HepG2 (cell line): ENCODE results near the gene PSPH. TPM values are rescaled to one million over a fixed set of nuclear protein-coding genes. Genes with fewer than 3 reads are reported as not detected.

ENCODE experiments used
- ATAC-seq: fragments of 200-7000 bp; cut with Tn5 transposase; 3 replicates; pipeline ENCODE4 v1.9.1; 2020; ENCODE audit warnings: mild to moderate bottlenecking, moderate library complexity
- BruUV-seq: library from RNA; stranded (reverse); fragments of 400-500 nt; replicated peaks from 2 replicates; lab custom pipeline; 2021; lab: Mats Ljungman, UMichigan
- CTCF ChIA-PET: fragments of 300-600 bp; formaldehyde crosslinking; extraction: SDS; loops from one replicate; lab custom pipeline; 2021; ENCODE audit warnings: low total read pairs, inconsistent platforms, low intra/inter-chr PET ratio; lab: Yijun Ruan, JAX
- POLR2A ChIA-PET: fragments of 350-600 bp; sonication (Branson Sonifier 250); formaldehyde crosslinking; loops from one replicate; lab custom pipeline; 2020; ENCODE audit warnings: antibody characterized with exemption, inconsistent platforms; lab: Yijun Ruan, JAX
- DNase-seq: peaks from one replicate; pipeline ENCODE4 v3.0.0-alpha.2; 2015; ENCODE audit warnings: low spot score
- FAIRE-seq: peaks from 3 replicates; lab custom pipeline; 2011; peaks lifted over from hg19 to GRCh38; lab: Jason Lieb, UNC
- H2AFZ ChIP-seq: one replicate; pipeline ENCODE4 v1.6.1; 2011; ENCODE audit warnings: low read length, inconsistent platforms
- H3K27ac ChIP-seq: fragments of 300-600 bp; 3 replicates; pipeline ENCODE4 v1.8.0; 2011; ENCODE audit warnings: mixed run types, mild to moderate bottlenecking, mixed read lengths, low read length, inconsistent platforms; ENCODE audit not compliant: insufficient read depth; ENCODE audit errors: extremely low read length
- H3K27me3 ChIP-seq, 2 experiments: fragments of 200-600 bp in 1 of 2; 2 replicates in 1 of 2; 3 replicates in 1 of 2; pipeline versions ENCODE4 v1.6.0 to v1.8.0; 2011; ENCODE audit warnings: low read length in 2 of 2, mild to moderate bottlenecking in 2 of 2, moderate library complexity in 2 of 2, inconsistent platforms in 1 of 2; ENCODE audit not compliant: insufficient read depth in 2 of 2, control insufficient read depth in 1 of 2
- H3K36me3 ChIP-seq, 2 experiments: fragments of 200-600 bp in 1 of 2; replicated peaks in 1 of 2; 2 replicates in 1 of 2; 3 replicates in 1 of 2; pipeline versions ENCODE4 v1.5.1 to v1.8.0; 2011; ENCODE audit warnings: low read length in 2 of 2, inconsistent platforms in 1 of 2; ENCODE audit not compliant: insufficient read depth in 2 of 2, control insufficient read depth in 1 of 2
- H3K4me1 ChIP-seq: 2 replicates; pipeline ENCODE4 v1.5.1; 2012; ENCODE audit warnings: low read length, inconsistent platforms; ENCODE audit not compliant: insufficient read depth
- H3K4me2 ChIP-seq: 2 replicates; pipeline ENCODE4 v1.6.0; 2011; ENCODE audit warnings: low read depth, low read length, inconsistent platforms
- H3K4me3 ChIP-seq, 3 experiments: fragments of 200-600 bp in 1 of 3; sonication (generic), shearing (Covaris generic) in 1 of 3; replicated peaks in 1 of 3; 2 replicates each; pipeline ENCODE4 v1.5.1; 2011 to 2016; ENCODE audit warnings: low read length in 3 of 3, inconsistent platforms in 2 of 3, low read depth in 2 of 3, mild to moderate bottlenecking in 2 of 3, control low read depth in 1 of 3, mixed read lengths in 1 of 3; ENCODE audit not compliant: insufficient read depth in 1 of 3
- H3K79me2 ChIP-seq: one replicate; pipeline ENCODE4 v1.6.1; 2011; ENCODE audit warnings: low read length, inconsistent platforms; ENCODE audit not compliant: insufficient read depth
- H3K9ac ChIP-seq: 2 replicates; pipeline ENCODE4 v1.6.0; 2011; ENCODE audit warnings: mild to moderate bottlenecking, low read depth, low read length, inconsistent platforms; ENCODE audit not compliant: insufficient read depth
- H3K9me3 ChIP-seq: 2 replicates; pipeline ENCODE4 v1.5.1; 2012; ENCODE audit warnings: mild to moderate bottlenecking, low read length
- H4K20me1 ChIP-seq: 2 replicates; pipeline ENCODE4 v1.6.0; 2011; ENCODE audit warnings: inconsistent platforms, mild to moderate bottlenecking, low read length, moderate library complexity; ENCODE audit not compliant: insufficient read depth
- ATF2 ChIP-seq: sonication (generic); formaldehyde crosslinking; IDR thresholded peaks from 2 replicates; pipeline ENCODE4 v1.4.0; 2020; ENCODE audit warnings: missing genetic modification reagents
- ATF3 ChIP-seq: sonication (generic); formaldehyde crosslinking; IDR thresholded peaks from 2 replicates; pipeline ENCODE4 v1.4.0; 2020; ENCODE audit warnings: missing genetic modification reagents
- BCLAF1 ChIP-seq: fragments of 450-650 bp; IDR thresholded peaks from 2 replicates; pipeline ENCODE4 v1.6.1; 2017; ENCODE audit warnings: mild to moderate bottlenecking
- HDAC1 ChIP-seq: sonication (generic); formaldehyde crosslinking; IDR thresholded peaks from 2 replicates; pipeline ENCODE4 v1.5.1; 2020; ENCODE audit warnings: mild to moderate bottlenecking, missing genetic modification reagents
- HIC2 ChIP-seq: sonication (generic); formaldehyde crosslinking; IDR thresholded peaks from 2 replicates; pipeline ENCODE4 v1.9.0; 2022; ENCODE audit warnings: low read depth, missing genetic modification reagents
- IRX3 ChIP-seq: sonication (generic); formaldehyde crosslinking; IDR thresholded peaks from 2 replicates; pipeline ENCODE4 v1.8.1; 2023; ENCODE audit warnings: mild to moderate bottlenecking, low read depth, missing genetic modification reagents, borderline replicate concordance
- MLX ChIP-seq: IDR thresholded peaks from 2 replicates; pipeline ENCODE4 v1.6.1; 2016
- NFIC ChIP-seq: IDR thresholded peaks from 2 replicates; pipeline ENCODE4 v1.6.1; 2012; ENCODE audit warnings: mild to moderate bottlenecking, low read length, inconsistent platforms
- ZBTB25 ChIP-seq: IDR thresholded peaks from 2 replicates; pipeline ENCODE4 v1.6.1; 2018; ENCODE audit warnings: missing genetic modification reagents
- ZNF530 ChIP-seq: sonication (generic); formaldehyde crosslinking; IDR thresholded peaks from 2 replicates; pipeline ENCODE4 v1.5.0; 2020; ENCODE audit warnings: low read depth, mild to moderate bottlenecking, missing genetic modification reagents
- ZNF775 ChIP-seq: sonication (generic); formaldehyde crosslinking; IDR thresholded peaks from 2 replicates; pipeline ENCODE4 v1.4.0; 2020; ENCODE audit warnings: missing genetic modification reagents, mild to moderate bottlenecking, moderate library complexity, borderline replicate concordance
- WGBS: methylation state at CpG from one replicate; pipeline ENCODE4 v1.1.6; 2017; ENCODE audit warnings: low lambda C conversion rate; 5-methylcytosine and 5-hydroxymethylcytosine counted together
- in situ Hi-C: cut with HindIII; loops from 2 replicates; pipeline ENCODE4 v1.10.0; 2017; ENCODE audit warnings: low pct_unique_long_range_greater_than_20kb; ENCODE audit not compliant: extremely low pct_ligation_motif_present
- intact Hi-C: fragments of 100-400 bp; cut with micrococcal nuclease; formaldehyde crosslinking; loops from one replicate; pipeline ENCODE4 v1.10.0; 2022; ENCODE audit not compliant: unreplicated experiment
- polyA plus RNA-seq, 8 experiments: library from polyadenylated mRNA; depleted of rRNA in 3 of 8; stranded (reverse) in 7 of 8; unstranded in 1 of 8; fragments of >200 nt; fragmentation: Illumina TruSeq in 4 of 8; extraction: Trizol in 4 of 8; gene quantifications; 2 replicates each; pipeline versions ENCODE4 v1.2.1 to v1.2.3, GENCODE V29; 2011 to 2016; ENCODE audit warnings: low read depth in 4 of 8, missing spikeins in 1 of 8, mixed read lengths in 1 of 8; ENCODE audit not compliant: insufficient read depth in 1 of 8
- total RNA-seq, 5 experiments: library from RNA; depleted of rRNA; stranded (reverse); fragments of >200 nt; fragmentation: Illumina TruSeq; extraction: Trizol; gene quantifications; 2 replicates each; pipeline ENCODE4 v1.2.3, GENCODE V29; 2016; ENCODE audit warnings: low read depth in 1 of 5

PSPH gene
- total and polyA plus RNA-seq, 2 of the 13 experiments (the other 11 are each of a cell fraction or from before 2014, with no cell fraction given), result 85.5 to 124 TPM

GRCh38 chr7:56077681-56078080 is 26.4 kb upstream of the PSPH start:
- no peaks in the 10 kb centered on the region for H3K27me3 ChIP-seq
- no peak for DNase-seq
- in situ Hi-C loops (loop anchor here (10.0 to 25.0 kb wide), 2 partner anchors 315 to 433 kb away; no protein-coding TSS in a partner anchor), intact Hi-C loops (loop anchor here (10.0 kb wide), 1 partner anchor 333 kb away; no protein-coding TSS in a partner anchor)
- peaks cover 3% of the 10 kb centered on the region in 2 experiments; a peak in 3 of 5 replicates for H3K36me3 ChIP-seq
- peaks cover 29% of the 10 kb centered on the region for H3K4me1 ChIP-seq
- BruUV-seq, result no TSS peak
- ATAC-seq, result no peak
- H3K79me2 ChIP-seq, result no peaks in the 10 kb centered on the region
- H4K20me1 ChIP-seq, result no peaks in the 10 kb centered on the region
- FAIRE-seq, result no peak
- no peak overlapping the region for H3K4me3 ChIP-seq
- no peak overlapping the region for H2AFZ ChIP-seq
- no peak overlapping the region for H3K9ac ChIP-seq
- no peak overlapping the region for H3K27ac ChIP-seq
- WGBS, result 100% methylated on average over 3 of the region's 3 CpGs
- H3K4me2 ChIP-seq, result no peak overlapping the region
- no peak for TF ChIP-seq ZBTB25 (CRISPR knock-in tag)
- no peak for TF ChIP-seq ATF2 (CRISPR knock-in tag)
- no peak for TF ChIP-seq HIC2 (CRISPR knock-in tag)
- TF ChIP-seq BCLAF1, result no peak
- no peak for TF ChIP-seq HDAC1
- TF ChIP-seq MLX, result no peak
- no peak for TF ChIP-seq IRX3 (CRISPR knock-in tag)
- TF ChIP-seq NFIC, result no peak
- TF ChIP-seq ZNF775 (CRISPR knock-in tag), result no peak
- no peak for TF ChIP-seq ATF3 (CRISPR knock-in tag)
- TF ChIP-seq ZNF530 (CRISPR knock-in tag), result no peak
- no peaks in the 10 kb centered on the region for H3K9me3 ChIP-seq
- CTCF ChIA-PET, result no interaction called here
- POLR2A ChIA-PET, result interaction anchor here (1.2 kb wide), 1 partner anchor 26 kb away, joined by 3 read pairs; the partner anchor contains the start of genes CCT6A and PSPH
